HL-60 (cell line): Measurements from ENCODE around the gene CPLANE1.

Source experiments
- DNase-seq, 2 experiments: peaks; one replicate each; pipeline ENCODE4 v3.0.0-alpha.2; 2010 to 2020; ENCODE audit warnings: low read depth in 1 of 2, low spot score in 1 of 2
- H3K27ac ChIP-seq: fragments of 250-450 bp; sonication (Bioruptor Pico); replicated peaks from 2 replicates; pipeline ENCODE4 v1.5.1; 2020; ENCODE audit warnings: mild to moderate bottlenecking, moderate library complexity
- H3K27me3 ChIP-seq: fragments of 250-450 bp; sonication (Bioruptor Pico); 2 replicates; pipeline ENCODE4 v1.5.1; 2021; ENCODE audit warnings: mild to moderate bottlenecking, moderate library complexity; ENCODE audit not compliant: insufficient read depth, poor library complexity, severe bottlenecking
- H3K4me3 ChIP-seq: replicated peaks from 2 replicates; pipeline ENCODE4 v1.5.1; 2011; ENCODE audit warnings: mild to moderate bottlenecking, control low read depth, low read length; ENCODE audit not compliant: insufficient read depth
- CTCF ChIP-seq: IDR thresholded peaks from one replicate; pipeline ENCODE4 v1.5.1; 2011; ENCODE audit warnings: low read length, control low read depth, inconsistent platforms; ENCODE audit not compliant: insufficient read depth
- GABPA ChIP-seq: IDR thresholded peaks from 2 replicates; pipeline ENCODE4 v1.6.1; 2012; ENCODE audit warnings: low read depth
- POLR2AphosphoS5 ChIP-seq: IDR thresholded peaks from 2 replicates; pipeline ENCODE4 v1.6.1; 2012; ENCODE audit warnings: low read depth
- REST ChIP-seq: IDR thresholded peaks from 2 replicates; pipeline ENCODE4 v1.6.1; 2012; ENCODE audit warnings: low read depth; ENCODE audit not compliant: insufficient replicate concordance
- SPI1 ChIP-seq: IDR thresholded peaks from 2 replicates; pipeline ENCODE4 v1.6.1; 2012; ENCODE audit warnings: low read depth, mild to moderate bottlenecking, borderline replicate concordance

The CPLANE1 gene

GRCh38 chr5:37077146-37077545 lies 172.0 kb downstream of the CPLANE1 start:
- no peak for DNase-seq
- H3K4me3 ChIP-seq: no peak overlapping the region
- TF ChIP-seq POLR2AphosphoS5 (no peak), GABPA (no peak), CTCF (no peak), REST (no peak), SPI1 (no peak)
- H3K27me3 ChIP-seq: no peaks in the 10 kb centered on the region
- no peak overlapping the region for H3K27ac ChIP-seq

GRCh38 chr5:37075399-37075950 lies 173.7 kb downstream of the CPLANE1 start:
- TF ChIP-seq SPI1 (no peak), POLR2AphosphoS5 (no peak), CTCF (no peak), REST (no peak), GABPA (no peak)
- no peak overlapping the region for H3K4me3 ChIP-seq
- H3K27ac ChIP-seq: no peak overlapping the region
- no peak for DNase-seq
- no peaks in the 10 kb centered on the region for H3K27me3 ChIP-seq

- no peak for TF ChIP-seq SPI1
- TF ChIP-seq REST: no peak
- TF ChIP-seq POLR2AphosphoS5: no peak
- no peak for TF ChIP-seq CTCF
- TF ChIP-seq GABPA: no peak
- Histone ChIP-seq H3K4me3 (no peak overlapping the region), H3K27me3 (no peaks in the 10 kb centered on the region), H3K27ac (no peak overlapping the region)
- no peak for DNase-seq
These were observed 177.1 kb downstream of the CPLANE1 start for GRCh38 chr5:37071901-37072581.
